ENCODE measurements around the gene ST14. TPM values are rescaled to one million over a fixed set of nuclear protein-coding genes. Genes with fewer than 3 reads are reported as not detected.

ST14 gene
- total RNA-seq, 1 donor = under 0.01 TPM

DNA sequence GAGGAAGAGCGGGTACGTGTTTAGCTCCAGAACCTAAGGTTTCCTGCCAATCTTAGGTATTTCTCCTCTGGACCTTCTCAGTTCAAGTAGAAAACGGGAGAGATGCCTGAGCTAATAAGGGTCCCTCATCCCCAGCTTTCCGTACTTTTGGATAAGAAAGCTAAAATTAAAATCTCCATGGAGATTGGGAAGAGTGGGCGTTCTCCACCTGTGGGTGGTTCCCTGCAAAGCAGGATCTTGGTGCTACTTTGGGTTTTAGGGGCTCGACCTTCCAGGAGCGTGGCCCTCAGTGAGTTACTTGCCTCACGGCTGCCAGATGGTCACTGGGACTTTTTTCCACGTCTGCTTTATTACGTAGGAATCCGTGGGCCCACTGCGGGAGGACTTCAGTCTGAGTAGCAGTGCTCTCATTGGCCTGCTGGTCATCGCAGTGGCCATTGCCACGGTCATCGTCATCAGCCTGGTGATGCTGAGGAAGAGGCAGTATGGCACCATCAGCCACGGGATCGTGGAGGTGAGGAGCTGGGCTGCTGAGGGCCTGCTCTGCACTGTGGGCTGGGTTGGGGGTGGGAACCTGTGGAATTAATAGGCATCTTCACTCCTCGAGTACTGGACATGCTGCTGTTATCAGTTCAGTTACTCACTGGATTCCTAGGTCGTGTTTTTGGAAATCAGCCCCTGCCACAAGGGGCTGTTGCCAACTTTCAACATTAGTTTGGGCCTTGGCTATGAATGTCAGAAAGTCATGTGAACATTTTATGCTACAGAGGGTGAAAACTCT lies 17.8 kb upstream of the ST14 start:
- Histone ChIP-seq H3K9me3 (ENCODE audit: low read depth, low read length) (no peaks in the 10 kb centered on the region), H3K4me2 (ENCODE audit: insufficient read depth, low read length) (no peak overlapping the region), H3K4me3 (ENCODE audit: insufficient read depth, low read length) (no peak overlapping the region), H2AFZ (ENCODE audit: low read length) (no peak overlapping the region), H3K36me3 (ENCODE audit: insufficient read depth, low read length) (peaks cover 54% of the 10 kb centered on the region), H4K20me1 (ENCODE audit: insufficient read depth, low read length) (peaks cover 5% of the 10 kb centered on the region), H3K4me1 (ENCODE audit: insufficient read depth, low read length) (no peaks in the 10 kb centered on the region), H3K27ac (ENCODE audit: low read depth, low read length) (no peak overlapping the region), H3K79me2 (ENCODE audit: insufficient read depth, low read length) (peaks cover 2% of the 10 kb centered on the region), H3K27me3 (ENCODE audit: insufficient read depth, low read length) (no peaks in the 10 kb centered on the region)
- peak; percentile 66 for DNase-seq (ENCODE audit: insufficient read length, low spot score, missing footprints)
- TF ChIP-seq, protein P1, sequence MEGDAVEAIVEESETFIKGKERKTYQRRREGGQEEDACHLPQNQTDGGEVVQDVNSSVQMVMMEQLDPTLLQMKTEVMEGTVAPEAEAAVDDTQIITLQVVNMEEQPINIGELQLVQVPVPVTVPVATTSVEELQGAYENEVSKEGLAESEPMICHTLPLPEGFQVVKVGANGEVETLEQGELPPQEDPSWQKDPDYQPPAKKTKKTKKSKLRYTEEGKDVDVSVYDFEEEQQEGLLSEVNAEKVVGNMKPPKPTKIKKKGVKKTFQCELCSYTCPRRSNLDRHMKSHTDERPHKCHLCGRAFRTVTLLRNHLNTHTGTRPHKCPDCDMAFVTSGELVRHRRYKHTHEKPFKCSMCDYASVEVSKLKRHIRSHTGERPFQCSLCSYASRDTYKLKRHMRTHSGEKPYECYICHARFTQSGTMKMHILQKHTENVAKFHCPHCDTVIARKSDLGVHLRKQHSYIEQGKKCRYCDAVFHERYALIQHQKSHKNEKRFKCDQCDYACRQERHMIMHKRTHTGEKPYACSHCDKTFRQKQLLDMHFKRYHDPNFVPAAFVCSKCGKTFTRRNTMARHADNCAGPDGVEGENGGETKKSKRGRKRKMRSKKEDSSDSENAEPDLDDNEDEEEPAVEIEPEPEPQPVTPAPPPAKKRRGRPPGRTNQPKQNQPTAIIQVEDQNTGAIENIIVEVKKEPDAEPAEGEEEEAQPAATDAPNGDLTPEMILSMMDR (IDR thresholded peaks at IDR 0.05; ENCODE audit: extremely low read depth, low read depth, low read length) = no peak

DNA sequence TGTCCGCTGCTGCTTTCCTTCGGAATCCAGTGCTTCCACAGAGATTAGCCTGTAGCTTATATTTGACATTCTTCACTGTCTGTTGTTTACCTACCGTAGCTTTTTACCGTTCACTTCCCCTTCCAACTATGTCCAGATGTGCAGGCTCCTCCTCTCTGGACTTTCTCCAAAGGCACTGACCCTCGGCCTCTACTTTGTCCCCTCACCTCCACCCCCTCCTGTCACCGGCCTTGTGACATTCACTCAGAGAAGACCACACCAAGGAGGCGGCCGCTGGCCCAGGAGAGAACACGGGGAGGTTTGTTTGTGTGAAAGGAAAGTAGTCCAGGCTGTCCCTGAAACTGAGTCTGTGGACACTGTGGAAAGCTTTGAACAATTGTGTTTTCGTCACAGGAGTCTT lies 15.4 kb upstream of the ST14 start:
- Histone ChIP-seq H3K36me3 (ENCODE audit: insufficient read depth, low read length) (peaks cover 51% of the 10 kb centered on the region), H3K79me2 (ENCODE audit: insufficient read depth, low read length) (peaks cover 2% of the 10 kb centered on the region), H3K27ac (ENCODE audit: low read depth, low read length) (no peak overlapping the region), H3K4me1 (ENCODE audit: insufficient read depth, low read length) (no peaks in the 10 kb centered on the region), H3K9me3 (ENCODE audit: low read depth, low read length) (no peaks in the 10 kb centered on the region), H2AFZ (ENCODE audit: low read length) (no peak overlapping the region), H3K27me3 (ENCODE audit: insufficient read depth, low read length) (no peaks in the 10 kb centered on the region), H4K20me1 (ENCODE audit: insufficient read depth, low read length) (peaks cover 5% of the 10 kb centered on the region), H3K4me2 (ENCODE audit: insufficient read depth, low read length) (no peak overlapping the region), H3K4me3 (ENCODE audit: insufficient read depth, low read length) (no peak overlapping the region)
- TF ChIP-seq, protein P1 (IDR thresholded peaks at IDR 0.05; ENCODE audit: extremely low read depth, low read depth, low read length) = no peak
- DNase-seq (ENCODE audit: insufficient read length, low spot score, missing footprints) = no peak

DNA sequence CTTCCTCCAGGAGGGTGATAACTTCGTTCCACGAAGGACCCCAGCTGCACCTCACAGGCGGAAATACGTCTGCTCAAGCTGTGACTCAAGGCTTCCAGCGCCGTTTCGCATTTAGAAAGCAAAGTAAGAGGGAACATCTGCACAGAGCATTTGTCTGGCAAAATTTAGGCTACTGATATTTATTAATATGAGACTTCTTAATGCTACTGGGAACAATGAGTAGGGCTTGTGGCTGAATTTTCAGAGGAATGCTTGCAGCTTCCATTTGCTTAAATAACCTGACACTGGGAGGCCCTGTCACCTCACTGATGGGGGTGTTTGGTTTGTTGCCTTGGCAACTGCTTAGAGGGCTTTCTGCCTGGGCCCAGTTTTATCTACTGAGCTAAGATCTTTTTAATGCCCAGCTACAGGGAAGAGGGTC lies 14.7 kb upstream of the ST14 start:
- Histone ChIP-seq H3K36me3 (ENCODE audit: insufficient read depth, low read length) (peaks cover 51% of the 10 kb centered on the region), H2AFZ (ENCODE audit: low read length) (no peak overlapping the region), H3K9me3 (ENCODE audit: low read depth, low read length) (no peaks in the 10 kb centered on the region), H4K20me1 (ENCODE audit: insufficient read depth, low read length) (peaks cover 5% of the 10 kb centered on the region), H3K4me1 (ENCODE audit: insufficient read depth, low read length) (no peaks in the 10 kb centered on the region), H3K27ac (ENCODE audit: low read depth, low read length) (no peak overlapping the region), H3K79me2 (ENCODE audit: insufficient read depth, low read length) (no peaks in the 10 kb centered on the region), H3K4me3 (ENCODE audit: insufficient read depth, low read length) (no peak overlapping the region), H3K27me3 (ENCODE audit: insufficient read depth, low read length) (no peaks in the 10 kb centered on the region), H3K4me2 (ENCODE audit: insufficient read depth, low read length) (no peak overlapping the region)
- DNase-seq (ENCODE audit: insufficient read length, low spot score, missing footprints) = no peak
- TF ChIP-seq, protein P1 (IDR thresholded peaks at IDR 0.05; ENCODE audit: extremely low read depth, low read depth, low read length) = no peak

DNA sequence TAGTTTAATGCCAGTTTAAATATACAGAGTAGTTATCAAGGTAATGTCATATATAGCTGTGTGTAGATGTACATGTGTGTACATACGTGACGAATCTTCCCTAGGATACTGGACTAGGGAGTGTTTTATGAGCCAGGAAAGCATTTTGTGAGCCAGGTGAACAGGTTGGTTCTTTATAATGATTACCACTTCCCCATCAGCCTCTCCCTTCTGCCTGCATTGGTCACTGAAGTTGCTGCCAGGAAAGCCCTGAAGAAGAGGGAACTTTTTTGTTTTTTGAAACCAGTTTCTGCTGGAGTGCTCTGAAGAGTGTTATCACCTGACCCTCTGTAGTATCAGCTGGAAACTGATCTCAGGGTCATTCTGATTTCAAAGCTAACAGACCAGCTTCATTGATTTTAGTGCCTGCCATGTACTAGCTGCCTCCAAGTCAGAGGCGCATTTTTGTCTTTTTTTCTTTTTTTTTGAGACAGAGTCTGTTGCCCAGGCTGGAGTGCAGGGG lies 14.2 kb upstream of the ST14 start:
- no peak overlapping the region for H3K4me3 ChIP-seq (ENCODE audit: insufficient read depth, low read length)
- no peaks in the 10 kb centered on the region for H3K27me3 ChIP-seq (ENCODE audit: insufficient read depth, low read length)
- TF ChIP-seq, protein P1 (IDR thresholded peaks at IDR 0.05; ENCODE audit: extremely low read depth, low read depth, low read length) = no peak
- H3K4me2 ChIP-seq (ENCODE audit: insufficient read depth, low read length) = no peak overlapping the region
- no peaks in the 10 kb centered on the region for H3K79me2 ChIP-seq (ENCODE audit: insufficient read depth, low read length)
- no peak overlapping the region for H3K27ac ChIP-seq (ENCODE audit: low read depth, low read length)
- no peaks in the 10 kb centered on the region for H3K9me3 ChIP-seq (ENCODE audit: low read depth, low read length)
- no peak overlapping the region for H2AFZ ChIP-seq (ENCODE audit: low read length)
- H3K4me1 ChIP-seq (ENCODE audit: insufficient read depth, low read length) = no peaks in the 10 kb centered on the region
- peaks cover 47% of the 10 kb centered on the region for H3K36me3 ChIP-seq (ENCODE audit: insufficient read depth, low read length)
- DNase-seq (ENCODE audit: insufficient read length, low spot score, missing footprints) = no peak
- peaks cover 5% of the 10 kb centered on the region for H4K20me1 ChIP-seq (ENCODE audit: insufficient read depth, low read length)
